ENCODE data around the gene MMP17.

The MMP17 gene

GRCh38 chr12:131892711-131893604, 64.8 kb downstream of the MMP17 start:
- no peak overlapping the region for H3K4me2 ChIP-seq (ENCODE audit: low read length)
- no peak overlapping the region for H2AFZ ChIP-seq (ENCODE audit: low read length)
- no peaks in the 10 kb centered on the region for H3K9me3 ChIP-seq (ENCODE audit: low read length)
- no peaks in the 10 kb centered on the region for H3K27me3 ChIP-seq (ENCODE audit: insufficient read depth, low read length)
- no peaks in the 10 kb centered on the region for H3K9me2 ChIP-seq (ENCODE audit: low read depth, low read length)
- H3K79me2 ChIP-seq (ENCODE audit: insufficient read depth, low read length), result no peaks in the 10 kb centered on the region
- H3K4me3 ChIP-seq (ENCODE audit: low read depth, low read length, poor library complexity, severe bottlenecking), result no peak overlapping the region
- no peak overlapping the region for H3K27ac ChIP-seq (ENCODE audit: low read depth, low read length, poor library complexity, severe bottlenecking)
- H3K36me3 ChIP-seq (ENCODE audit: insufficient read depth, low read length), result no peaks in the 10 kb centered on the region; the same call in 1 of the 2 replicates
- no peak overlapping the region for H3K9ac ChIP-seq (ENCODE audit: low read length)
- TF ChIP-seq CTCF (IDR thresholded peaks at IDR 0.05; ENCODE audit: low read length) (no peak), EZH2 (IDR thresholded peaks at IDR 0.05; ENCODE audit: borderline replicate concordance, low read length) (no peak)
- peaks cover 16% of the 10 kb centered on the region for H3K4me1 ChIP-seq (ENCODE audit: insufficient read depth, low read length, severe bottlenecking)
- no peaks in the 10 kb centered on the region for H3F3A ChIP-seq (ENCODE audit: insufficient read depth, low read length)
- no peaks in the 10 kb centered on the region for H4K20me1 ChIP-seq (ENCODE audit: insufficient read depth, low read length)

GRCh38 chr12:131893605-131894312, 65.6 kb downstream of the MMP17 start:
- Histone ChIP-seq H3K9me2 (ENCODE audit: low read depth, low read length) (no peaks in the 10 kb centered on the region), H3K79me2 (ENCODE audit: insufficient read depth, low read length) (no peaks in the 10 kb centered on the region), H3K9me3 (ENCODE audit: low read length) (no peaks in the 10 kb centered on the region), H3F3A (ENCODE audit: insufficient read depth, low read length) (no peaks in the 10 kb centered on the region), H4K20me1 (ENCODE audit: insufficient read depth, low read length) (no peaks in the 10 kb centered on the region), H2AFZ (ENCODE audit: low read length) (no peak overlapping the region), H3K4me2 (ENCODE audit: low read length) (no peak overlapping the region; the same call in 1 of the 2 replicates), H3K4me1 (ENCODE audit: insufficient read depth, low read length, severe bottlenecking) (peaks cover 16% of the 10 kb centered on the region), H3K27ac (ENCODE audit: low read depth, low read length, poor library complexity, severe bottlenecking) (no peak overlapping the region), H3K36me3 (ENCODE audit: insufficient read depth, low read length) (no peaks in the 10 kb centered on the region; the same call in 1 of the 2 replicates), H3K4me3 (ENCODE audit: low read depth, low read length, poor library complexity, severe bottlenecking) (no peak overlapping the region), H3K27me3 (ENCODE audit: insufficient read depth, low read length) (no peaks in the 10 kb centered on the region), H3K9ac (ENCODE audit: low read length) (no peak overlapping the region)
- no peak for TF ChIP-seq CTCF (IDR thresholded peaks at IDR 0.05; ENCODE audit: low read length)
- TF ChIP-seq EZH2 (IDR thresholded peaks at IDR 0.05; ENCODE audit: borderline replicate concordance, low read length), result no peak

- Histone ChIP-seq H3K36me3 (ENCODE audit: insufficient read depth, low read length) (no peaks in the 10 kb centered on the region; the same call in 1 of the 2 replicates), H3K4me3 (ENCODE audit: low read depth, low read length, poor library complexity, severe bottlenecking) (peak within 1 kb of the TSS; percentile 67), H3K27ac (ENCODE audit: low read depth, low read length, poor library complexity, severe bottlenecking) (no peak within 1 kb of the TSS), H3K27me3 (ENCODE audit: insufficient read depth, low read length) (no peaks in the 10 kb centered on the region), H3K9me2 (ENCODE audit: low read depth, low read length) (no peaks in the 10 kb centered on the region), H3K9ac (ENCODE audit: low read length) (peak within 1 kb of the TSS; percentile 67), H3K4me1 (ENCODE audit: insufficient read depth, low read length, severe bottlenecking) (peaks cover 16% of the 10 kb centered on the region), H3K79me2 (ENCODE audit: insufficient read depth, low read length) (no peaks in the 10 kb centered on the region), H3K9me3 (ENCODE audit: low read length) (no peaks in the 10 kb centered on the region), H3K4me2 (ENCODE audit: low read length) (peak within 1 kb of the TSS; percentile 83), H2AFZ (ENCODE audit: low read length) (no peak within 1 kb of the TSS), H4K20me1 (ENCODE audit: insufficient read depth, low read length) (no peaks in the 10 kb centered on the region), H3F3A (ENCODE audit: insufficient read depth, low read length) (no peaks in the 10 kb centered on the region)
- TF ChIP-seq CTCF (IDR thresholded peaks at IDR 0.05; ENCODE audit: low read length), result no peak
- TF ChIP-seq EZH2 (IDR thresholded peaks at IDR 0.05; ENCODE audit: borderline replicate concordance, low read length), result no peak
Observed at GRCh38 chr12:131894313-131894860, 66.2 kb downstream of the MMP17 start, which contains the start of gene ULK1. TSS of gene ULK1 (plus strand) at chr12:131894622. CDS start at chr12:131895002, 380 bp downstream.

Measured in OCI-LY1 (cell line).